GM18519 (cell line): Measurements from ENCODE around the gene PACSIN1.
"Not testable (repeated sequence)": the region's sequence is repeated elsewhere in the genome, so short reads cannot be mapped to it uniquely, and the experiment has no call there.

Experiments
- ATAC-seq: cut with Tn5 transposase; IDR thresholded peaks from one replicate; pipeline ENCODE4 v1.9.1; 2021; ENCODE audit warnings: mild to moderate bottlenecking, moderate library complexity; ENCODE audit not compliant: unreplicated experiment, low FRiP score

PACSIN1 gene

GRCh38 chr6:34484391-34484790 is 18.5 kb downstream of the PACSIN1 start:
- ATAC-seq: no peak

- ATAC-seq: no peak
Observed at GRCh38 chr6:34484899-34485298, 19.0 kb downstream of the PACSIN1 start.

GRCh38 chr6:34485321-34486060 is 19.6 kb downstream of the PACSIN1 start:
- no peak for ATAC-seq

- no peak for ATAC-seq
Observed at GRCh38 chr6:34486106-34486740, 20.3 kb downstream of the PACSIN1 start.

- ATAC-seq: not testable (repeated sequence)
Observed at GRCh38 chr6:34486886-34487285, 21.0 kb downstream of the PACSIN1 start.

GRCh38 chr6:34487536-34487935 is 21.7 kb downstream of the PACSIN1 start:
- ATAC-seq: no peak

GRCh38 chr6:34489207-34489805 is 23.4 kb downstream of the PACSIN1 start:
- ATAC-seq: no peak

- no peak for ATAC-seq
Observed at GRCh38 chr6:34490390-34491090, 24.7 kb downstream of the PACSIN1 start.

- ATAC-seq: no peak
Observed at GRCh38 chr6:34491091-34491430, 25.2 kb downstream of the PACSIN1 start.

- ATAC-seq: no peak
Observed at GRCh38 chr6:34493344-34493743, 27.5 kb downstream of the PACSIN1 start.

GRCh38 chr6:34494973-34495372 is 29.1 kb downstream of the PACSIN1 start:
- ATAC-seq: no peak

- ATAC-seq: no peak
Observed at GRCh38 chr6:34496103-34496685, 30.3 kb downstream of the PACSIN1 start.

GRCh38 chr6:34497411-34497810 is 31.5 kb downstream of the PACSIN1 start:
- ATAC-seq: no peak

- no peak for ATAC-seq
Observed at GRCh38 chr6:34506718-34507117, 40.8 kb downstream of the PACSIN1 start.

- ATAC-seq: no peak
Observed at GRCh38 chr6:34508425-34508824, 42.5 kb downstream of the PACSIN1 start.

GRCh38 chr6:34509782-34510181 is 43.9 kb downstream of the PACSIN1 start:
- ATAC-seq: no peak

- no peak for ATAC-seq
Observed at GRCh38 chr6:34510299-34510698, 44.4 kb downstream of the PACSIN1 start.

GRCh38 chr6:34511214-34511914 is 45.5 kb downstream of the PACSIN1 start:
- ATAC-seq: no peak

GRCh38 chr6:34511915-34512737 is 46.2 kb downstream of the PACSIN1 start:
- no peak for ATAC-seq

- no peak for ATAC-seq
Observed at GRCh38 chr6:34512738-34513115, 46.9 kb downstream of the PACSIN1 start.
